Measurements from ENCODE around the gene FBH1.

DNA sequence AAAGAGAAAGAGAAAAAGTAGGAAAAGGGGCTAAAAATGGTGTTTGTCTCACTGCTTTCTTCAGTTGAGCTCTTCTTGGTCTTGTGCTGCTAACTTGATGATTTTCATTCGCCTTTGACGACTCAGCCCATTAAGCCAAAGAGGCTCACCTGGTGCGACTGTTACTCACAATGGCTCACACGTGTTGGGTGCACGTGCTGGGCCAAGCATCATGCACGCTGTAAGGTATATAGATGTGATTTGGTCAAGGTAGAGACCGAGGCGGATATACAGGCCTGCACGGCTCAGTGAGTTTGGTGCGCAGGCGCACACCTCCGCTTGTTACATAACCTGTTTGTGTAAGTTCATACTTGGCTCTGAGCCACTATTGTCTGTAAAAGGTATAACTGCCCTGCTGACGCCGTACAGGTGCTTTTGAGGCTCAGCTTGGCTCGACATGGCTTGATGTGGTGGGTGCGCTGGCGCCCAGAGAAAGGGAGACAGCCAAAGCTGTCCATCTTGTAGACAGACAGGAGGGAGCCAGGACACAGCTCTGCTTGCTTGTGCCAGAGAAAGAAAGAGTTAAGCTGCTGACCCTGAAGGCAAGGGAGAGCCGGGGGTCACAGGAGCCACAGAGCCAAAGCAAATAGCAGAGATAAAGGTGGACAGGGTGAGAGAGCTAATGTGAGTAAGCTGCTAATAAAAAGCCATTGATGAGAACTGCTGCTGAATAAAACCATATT is 33.9 kb upstream of the FBH1 start:
- TF ChIP-seq, protein P1, sequence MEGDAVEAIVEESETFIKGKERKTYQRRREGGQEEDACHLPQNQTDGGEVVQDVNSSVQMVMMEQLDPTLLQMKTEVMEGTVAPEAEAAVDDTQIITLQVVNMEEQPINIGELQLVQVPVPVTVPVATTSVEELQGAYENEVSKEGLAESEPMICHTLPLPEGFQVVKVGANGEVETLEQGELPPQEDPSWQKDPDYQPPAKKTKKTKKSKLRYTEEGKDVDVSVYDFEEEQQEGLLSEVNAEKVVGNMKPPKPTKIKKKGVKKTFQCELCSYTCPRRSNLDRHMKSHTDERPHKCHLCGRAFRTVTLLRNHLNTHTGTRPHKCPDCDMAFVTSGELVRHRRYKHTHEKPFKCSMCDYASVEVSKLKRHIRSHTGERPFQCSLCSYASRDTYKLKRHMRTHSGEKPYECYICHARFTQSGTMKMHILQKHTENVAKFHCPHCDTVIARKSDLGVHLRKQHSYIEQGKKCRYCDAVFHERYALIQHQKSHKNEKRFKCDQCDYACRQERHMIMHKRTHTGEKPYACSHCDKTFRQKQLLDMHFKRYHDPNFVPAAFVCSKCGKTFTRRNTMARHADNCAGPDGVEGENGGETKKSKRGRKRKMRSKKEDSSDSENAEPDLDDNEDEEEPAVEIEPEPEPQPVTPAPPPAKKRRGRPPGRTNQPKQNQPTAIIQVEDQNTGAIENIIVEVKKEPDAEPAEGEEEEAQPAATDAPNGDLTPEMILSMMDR (IDR thresholded peaks at IDR 0.05; ENCODE audit: poor library complexity, severe bottlenecking), result no peak
- no peak for TF ChIP-seq RAD21 (conservative IDR thresholded peaks at IDR 0.05)
- no peak for TF ChIP-seq POLR2AphosphoS5 (IDR thresholded peaks at IDR 0.05)
- no peak for TF ChIP-seq MXI1 (conservative IDR thresholded peaks at IDR 0.05; ENCODE audit: poor library complexity, severe bottlenecking)
- no peak for TF ChIP-seq EP300 (conservative IDR thresholded peaks at IDR 0.05; ENCODE audit: poor library complexity, severe bottlenecking)
- no peak for TF ChIP-seq SMC3 (conservative IDR thresholded peaks at IDR 0.05; ENCODE audit: poor library complexity)
- TF ChIP-seq, protein P2, sequence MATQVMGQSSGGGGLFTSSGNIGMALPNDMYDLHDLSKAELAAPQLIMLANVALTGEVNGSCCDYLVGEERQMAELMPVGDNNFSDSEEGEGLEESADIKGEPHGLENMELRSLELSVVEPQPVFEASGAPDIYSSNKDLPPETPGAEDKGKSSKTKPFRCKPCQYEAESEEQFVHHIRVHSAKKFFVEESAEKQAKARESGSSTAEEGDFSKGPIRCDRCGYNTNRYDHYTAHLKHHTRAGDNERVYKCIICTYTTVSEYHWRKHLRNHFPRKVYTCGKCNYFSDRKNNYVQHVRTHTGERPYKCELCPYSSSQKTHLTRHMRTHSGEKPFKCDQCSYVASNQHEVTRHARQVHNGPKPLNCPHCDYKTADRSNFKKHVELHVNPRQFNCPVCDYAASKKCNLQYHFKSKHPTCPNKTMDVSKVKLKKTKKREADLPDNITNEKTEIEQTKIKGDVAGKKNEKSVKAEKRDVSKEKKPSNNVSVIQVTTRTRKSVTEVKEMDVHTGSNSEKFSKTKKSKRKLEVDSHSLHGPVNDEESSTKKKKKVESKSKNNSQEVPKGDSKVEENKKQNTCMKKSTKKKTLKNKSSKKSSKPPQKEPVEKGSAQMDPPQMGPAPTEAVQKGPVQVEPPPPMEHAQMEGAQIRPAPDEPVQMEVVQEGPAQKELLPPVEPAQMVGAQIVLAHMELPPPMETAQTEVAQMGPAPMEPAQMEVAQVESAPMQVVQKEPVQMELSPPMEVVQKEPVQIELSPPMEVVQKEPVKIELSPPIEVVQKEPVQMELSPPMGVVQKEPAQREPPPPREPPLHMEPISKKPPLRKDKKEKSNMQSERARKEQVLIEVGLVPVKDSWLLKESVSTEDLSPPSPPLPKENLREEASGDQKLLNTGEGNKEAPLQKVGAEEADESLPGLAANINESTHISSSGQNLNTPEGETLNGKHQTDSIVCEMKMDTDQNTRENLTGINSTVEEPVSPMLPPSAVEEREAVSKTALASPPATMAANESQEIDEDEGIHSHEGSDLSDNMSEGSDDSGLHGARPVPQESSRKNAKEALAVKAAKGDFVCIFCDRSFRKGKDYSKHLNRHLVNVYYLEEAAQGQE (IDR thresholded peaks at IDR 0.05; ENCODE audit: borderline replicate concordance), result no peak

Measured in neural cell (in vitro differentiated cells).